ENCODE measurements around the gene ELL.

ELL gene

DNA sequence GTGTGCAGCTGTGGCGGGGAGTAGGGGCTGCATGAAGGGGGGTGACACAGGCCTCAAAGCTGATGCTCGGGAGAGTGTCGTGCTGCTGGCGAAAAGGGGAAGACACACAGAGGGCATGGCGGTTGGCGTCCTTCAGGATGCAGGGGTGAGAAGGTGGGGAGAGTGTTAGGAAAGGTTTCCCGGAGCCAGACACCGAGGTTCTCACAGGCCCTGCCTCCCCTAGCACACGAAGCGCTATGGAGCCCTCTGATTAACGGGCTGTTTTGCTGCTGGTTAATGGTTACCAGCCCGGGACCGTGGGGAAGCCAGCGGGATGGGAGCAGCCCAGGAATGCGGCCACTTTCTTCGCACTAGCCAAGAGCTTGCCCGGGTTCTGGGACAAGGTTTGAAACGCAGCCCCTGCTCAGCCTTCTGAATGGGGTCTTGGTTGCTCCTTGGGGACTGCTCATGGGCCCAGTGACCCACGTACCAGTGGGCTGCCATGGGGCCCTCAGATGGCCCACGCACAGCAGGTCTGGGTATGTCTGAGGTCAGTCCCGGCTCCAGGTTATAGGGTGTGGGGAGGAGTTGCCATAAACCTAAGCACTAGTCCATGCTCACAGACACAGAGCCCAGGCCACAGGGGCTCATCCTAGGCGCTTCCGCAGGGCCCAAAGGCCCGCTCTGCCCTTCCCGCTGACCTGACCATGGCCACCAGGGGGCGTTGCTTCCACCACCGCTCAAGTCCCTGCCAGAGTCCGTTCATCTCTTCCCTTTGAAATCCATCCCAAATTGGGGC is 52.6 kb downstream of the ELL start:
- DNase-seq (ENCODE audit: low spot score) = peak; percentile 72

DNA sequence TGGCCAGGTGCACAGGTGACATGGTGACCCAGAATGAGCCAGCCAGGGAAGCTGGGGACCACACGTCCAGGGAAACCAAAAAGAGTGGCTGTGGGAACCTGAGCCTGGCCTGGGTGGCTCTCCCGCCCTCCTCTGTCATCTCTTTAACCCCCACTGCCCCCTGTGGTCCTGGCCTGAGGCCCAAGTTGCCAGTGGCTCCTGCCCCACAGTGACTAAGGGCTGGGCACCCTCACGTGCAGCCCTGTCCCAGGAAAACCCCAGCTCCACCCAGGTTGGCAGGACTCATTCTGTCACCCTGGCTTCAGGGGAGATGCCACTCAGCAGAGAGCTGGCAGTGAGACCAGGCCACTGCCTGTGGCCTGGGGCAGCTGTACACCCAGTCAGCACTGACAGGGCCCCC is 53.4 kb downstream of the ELL start:
- no peak for DNase-seq (ENCODE audit: low spot score)

DNA sequence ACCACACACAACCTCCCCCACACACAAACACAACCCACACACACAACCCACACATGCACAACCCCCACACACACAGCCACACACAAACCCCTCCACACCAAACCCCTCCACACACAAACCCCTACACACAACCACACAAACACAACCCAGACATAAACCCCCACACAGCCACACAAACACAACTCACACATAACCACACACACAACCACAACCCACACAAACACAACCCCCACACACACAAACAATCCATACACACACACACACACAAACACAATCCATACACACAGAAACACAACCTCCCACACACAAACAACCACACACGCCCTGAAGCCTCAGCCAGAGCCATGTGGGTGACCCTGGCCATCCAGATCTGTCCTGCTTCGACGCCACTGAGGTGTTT is 53.9 kb downstream of the ELL start:
- no peak for DNase-seq (ENCODE audit: low spot score)

DNA sequence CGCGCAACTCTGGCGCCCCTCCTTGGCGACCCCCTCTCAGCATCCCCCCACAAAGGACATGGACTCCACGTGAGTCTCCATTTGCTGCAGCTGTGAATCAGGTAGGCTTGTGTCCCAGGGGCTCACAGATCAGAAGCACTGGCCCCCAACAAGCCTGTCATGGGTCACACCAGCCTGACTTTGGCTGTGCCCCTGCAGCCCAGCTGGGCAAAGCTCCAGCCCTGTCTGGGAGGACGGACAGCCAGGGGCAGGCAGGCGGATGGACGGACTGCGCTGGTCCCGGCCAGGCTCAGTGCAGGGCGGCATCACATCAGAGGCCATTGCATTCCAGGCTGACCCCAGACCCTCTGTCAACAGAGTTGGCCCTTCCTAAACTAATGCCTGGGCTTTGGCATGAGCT is 55.5 kb downstream of the ELL start:
- no peak for DNase-seq (ENCODE audit: low spot score)

DNA sequence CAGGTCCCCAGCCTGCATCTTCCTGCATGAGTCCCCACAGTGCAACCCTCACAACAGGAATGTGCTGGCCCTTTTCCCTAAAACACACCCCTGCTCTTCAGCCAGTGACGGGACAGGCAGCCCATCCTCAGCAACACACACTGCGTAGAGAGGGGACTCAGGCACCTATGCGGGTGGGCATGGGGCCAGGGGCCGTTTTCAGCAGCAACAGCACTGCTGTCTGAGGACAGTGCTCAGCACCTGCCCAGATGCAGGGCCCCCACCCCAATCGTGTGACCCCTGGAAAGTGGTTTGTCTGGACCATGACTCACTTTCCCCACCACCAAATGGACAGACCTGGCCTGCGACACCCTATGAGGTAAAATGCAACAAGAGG is 55.9 kb downstream of the ELL start:
- no peak for DNase-seq (ENCODE audit: low spot score)

DNA sequence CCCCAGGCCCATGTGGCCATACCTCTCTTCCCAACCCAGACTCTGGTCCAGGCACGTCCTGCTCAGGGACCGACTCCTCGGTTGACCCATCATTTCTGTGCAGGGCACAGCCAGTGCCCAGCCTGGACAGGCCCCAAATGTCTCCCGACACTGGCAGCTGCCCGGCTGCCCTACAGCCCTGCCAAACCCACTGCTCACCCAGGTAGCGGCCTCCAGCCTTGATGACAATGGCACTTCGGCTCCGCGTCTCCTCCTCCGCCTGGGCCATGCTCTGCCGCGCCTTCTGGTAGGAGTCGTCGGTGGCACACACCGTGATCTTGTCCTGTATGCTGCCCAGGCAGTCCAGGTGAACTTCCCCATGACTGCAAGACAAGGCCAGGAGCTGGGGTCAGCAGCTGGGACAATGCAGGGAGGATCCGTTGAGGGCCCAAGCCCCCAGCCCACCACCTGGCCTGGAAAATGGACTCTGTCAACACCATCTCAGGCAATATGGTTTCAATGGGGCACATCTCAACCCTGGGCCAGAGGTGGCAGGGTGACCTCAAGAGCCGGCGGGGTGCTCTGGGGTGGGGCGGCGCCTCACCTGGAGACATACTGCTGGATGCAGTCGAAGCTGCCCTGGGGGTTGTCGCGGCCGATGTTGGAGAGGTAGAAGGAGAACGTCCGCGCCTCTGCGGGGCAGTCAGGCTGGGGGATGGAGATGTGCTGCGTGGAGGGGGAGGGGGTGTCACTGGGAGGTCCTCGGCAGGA is 56.5 kb downstream of the ELL start:
- DNase-seq (ENCODE audit: low spot score) = no peak

DNA sequence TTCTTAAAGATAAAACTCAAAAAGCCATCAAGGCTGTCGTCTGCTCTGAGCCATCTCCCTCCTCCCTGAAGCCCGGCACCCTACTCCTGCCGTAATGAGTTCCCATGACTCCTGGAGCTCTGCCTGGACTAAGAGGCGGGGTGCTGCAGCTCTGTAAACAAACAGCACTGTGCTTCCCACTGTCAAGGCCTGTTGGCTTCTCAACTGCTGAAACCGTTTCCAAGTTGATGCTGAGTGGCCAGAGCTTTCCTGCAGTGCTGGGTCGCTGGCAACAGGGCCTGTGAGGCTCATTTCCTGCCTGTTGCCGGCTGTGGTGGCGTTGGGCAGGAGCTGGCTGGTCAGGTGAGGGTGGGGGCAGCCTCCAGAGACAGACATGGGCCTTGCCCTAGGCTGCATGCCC is 57.2 kb downstream of the ELL start:
- peak; percentile 79 for DNase-seq (ENCODE audit: low spot score)

DNA sequence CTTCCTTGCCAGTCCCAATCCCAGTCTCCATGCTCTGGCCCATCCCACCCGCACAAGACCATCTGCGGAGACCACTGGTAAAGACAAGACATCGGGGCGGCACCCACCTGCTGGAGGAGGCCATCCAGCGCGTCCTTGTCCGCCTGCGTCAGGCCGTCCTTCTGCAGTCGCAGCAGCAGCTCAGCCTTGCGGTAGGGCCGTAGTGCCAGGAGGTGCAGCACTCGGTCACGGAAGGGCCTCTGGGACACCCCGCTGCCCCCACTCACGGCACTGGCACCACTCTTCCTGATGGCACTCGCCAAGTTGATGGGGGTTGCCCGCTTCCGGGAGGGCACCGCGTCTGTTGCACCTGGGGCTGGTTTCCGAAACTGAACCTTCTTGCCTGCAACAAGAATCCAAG is 60.4 kb downstream of the ELL start:
- DNase-seq (ENCODE audit: low spot score) = no peak

DNA sequence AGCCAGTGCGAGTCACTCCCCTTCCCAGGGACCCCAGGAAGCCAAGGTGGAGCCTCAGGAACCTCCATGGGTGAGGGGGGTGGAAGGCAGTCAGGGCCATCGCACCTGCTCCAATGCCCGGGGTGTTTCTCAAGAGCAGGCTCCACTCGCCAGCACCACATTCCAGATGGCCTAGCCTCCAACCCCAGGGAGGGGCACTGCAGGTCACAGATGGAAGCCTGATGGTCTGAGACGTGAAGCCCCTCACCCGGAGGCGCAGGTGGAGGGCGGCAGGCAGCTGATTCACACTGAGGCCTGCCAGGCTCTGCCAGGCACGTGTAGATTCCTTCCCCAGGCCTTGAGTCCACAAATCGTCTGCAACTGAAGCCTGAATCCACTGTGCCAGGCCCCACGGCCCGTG is 61.0 kb downstream of the ELL start:
- no peak for DNase-seq (ENCODE audit: low spot score)

DNA sequence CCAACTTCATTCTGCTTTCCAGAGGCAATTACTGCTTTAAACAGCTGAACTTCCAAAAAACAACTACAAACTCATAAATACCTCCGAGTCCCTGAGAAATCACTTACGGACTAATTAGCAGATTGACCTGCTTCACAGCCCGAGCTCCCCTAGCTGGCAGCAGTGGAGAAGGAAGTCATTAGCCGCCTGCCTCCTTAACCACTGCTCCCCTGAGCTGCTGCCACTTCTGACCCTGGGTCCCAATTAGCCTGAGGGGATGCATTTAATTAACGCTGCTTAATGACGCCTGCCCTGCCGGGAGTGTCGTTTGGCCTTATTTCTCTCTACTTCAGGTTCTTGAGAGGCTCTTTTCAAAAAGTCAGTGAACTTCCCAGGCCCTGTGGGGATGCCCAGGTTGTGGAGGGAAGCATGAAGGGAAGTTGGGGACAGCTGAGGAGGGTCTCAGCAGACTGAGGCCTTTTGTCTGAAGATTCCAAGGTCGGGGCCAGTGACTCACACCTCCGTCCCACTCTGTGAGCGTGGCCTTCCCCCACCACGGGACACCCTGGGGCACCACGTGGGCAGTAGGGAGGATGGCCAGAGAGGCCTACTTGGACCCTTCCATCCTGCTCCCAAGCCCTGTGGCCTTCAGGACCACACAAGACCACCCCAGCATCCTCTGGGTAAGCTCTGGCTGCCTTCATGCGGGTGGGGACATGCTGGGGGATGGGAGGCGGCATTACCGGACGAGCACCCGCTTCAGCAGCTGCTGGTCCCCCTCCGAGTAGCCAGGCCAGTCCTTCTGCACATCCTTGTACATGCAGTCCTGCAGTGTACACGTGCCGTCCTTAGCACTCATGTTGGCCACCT is 64.2 kb downstream of the ELL start:
- DNase-seq (ENCODE audit: low spot score) = no peak

DNA sequence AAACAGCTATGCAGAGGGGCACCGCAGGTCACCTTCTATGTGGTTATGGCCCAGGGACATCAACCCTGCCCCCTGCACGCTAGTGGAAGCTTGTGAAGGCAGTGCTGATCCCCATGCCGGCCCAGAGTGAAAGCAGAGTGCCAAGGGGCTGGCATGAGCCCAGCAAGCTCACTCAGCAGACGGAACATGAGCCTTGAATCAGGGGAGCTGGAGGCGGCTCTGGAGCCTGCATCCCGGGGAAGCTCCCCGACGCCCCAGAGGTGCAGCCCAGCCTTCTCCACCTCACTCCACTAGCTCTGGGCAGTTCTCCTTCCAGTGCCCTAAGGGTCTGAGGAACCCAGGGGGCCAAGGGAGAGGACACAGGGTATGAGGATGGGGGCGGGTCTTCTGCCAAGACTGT is 64.9 kb downstream of the ELL start:
- DNase-seq (ENCODE audit: low spot score) = no peak

DNA sequence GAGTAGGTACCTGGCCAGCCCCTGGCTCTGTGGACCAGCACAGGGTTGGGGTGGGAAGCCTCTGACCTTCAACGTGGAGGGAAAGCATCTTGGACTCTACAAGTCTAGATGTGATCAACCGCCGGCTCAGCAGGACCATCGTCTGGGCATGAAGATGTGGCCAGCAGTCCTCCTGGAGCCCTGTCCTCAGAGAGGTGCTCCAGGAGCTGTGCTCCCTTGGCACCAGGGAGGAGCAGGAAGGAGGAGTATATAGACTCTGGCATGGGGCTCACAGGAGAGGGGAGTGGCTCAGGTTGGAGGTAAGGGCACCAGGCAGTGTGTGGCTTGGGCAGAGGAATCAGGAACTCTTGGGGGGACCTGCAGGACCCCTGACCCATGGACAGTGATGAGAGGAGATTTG is 65.6 kb downstream of the ELL start:
- DNase-seq (ENCODE audit: low spot score) = no peak

DNA sequence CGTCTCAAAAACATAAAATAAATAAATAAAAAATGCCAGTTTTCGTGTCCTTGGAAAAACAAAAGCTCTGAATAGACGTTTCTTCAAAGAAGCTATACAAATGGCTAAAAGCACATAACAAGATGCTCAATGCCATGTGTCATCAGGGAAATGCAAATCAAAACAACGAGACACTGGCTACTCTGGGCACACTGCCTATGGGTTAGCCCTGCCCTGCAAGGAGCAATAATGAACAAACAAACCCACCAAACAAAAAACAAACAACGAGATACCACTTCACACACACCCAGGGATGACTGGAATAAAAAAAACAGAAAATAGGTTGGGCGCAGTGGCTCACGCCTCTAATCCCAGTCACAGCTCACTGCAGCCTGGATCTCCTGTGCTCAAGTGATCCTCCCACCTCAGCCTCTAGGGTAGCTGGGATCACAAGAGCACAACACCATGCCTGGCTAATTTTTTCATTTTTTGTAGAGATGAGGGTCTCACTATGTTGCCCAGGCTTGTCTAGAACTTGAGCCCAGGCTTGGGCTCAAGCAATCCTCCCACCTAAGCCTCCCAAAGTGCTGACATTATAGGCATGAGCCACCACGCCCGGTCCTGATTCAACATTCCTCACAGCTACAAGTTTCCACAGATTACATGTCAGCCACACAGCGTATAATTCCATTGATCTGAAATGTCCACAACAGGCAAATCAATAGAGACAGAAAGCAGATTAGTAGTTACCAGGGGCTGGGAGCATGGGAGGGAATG is 68.4 kb downstream of the ELL start:
- DNase-seq (ENCODE audit: low spot score) = no peak

DNA sequence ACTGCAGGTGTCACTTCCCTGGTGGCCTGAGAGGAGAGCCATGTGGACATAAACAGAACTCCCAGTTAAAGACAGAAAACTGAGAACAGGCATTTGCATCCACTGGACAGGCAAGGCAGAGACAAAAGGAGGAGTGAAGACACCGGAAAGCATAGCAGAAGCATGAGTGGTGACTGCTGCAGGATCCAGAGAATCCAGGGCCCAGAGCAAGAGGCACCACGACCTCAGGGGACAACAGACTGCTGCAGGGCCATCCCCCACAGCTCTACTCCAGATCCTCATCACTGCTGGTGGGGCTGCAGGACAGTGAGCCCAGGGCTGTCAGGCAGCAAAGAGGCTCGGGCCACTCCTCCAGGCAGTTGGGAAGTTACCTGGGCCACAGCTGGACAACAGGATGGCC is 69.5 kb downstream of the ELL start:
- no peak for DNase-seq (ENCODE audit: low spot score)

DNA sequence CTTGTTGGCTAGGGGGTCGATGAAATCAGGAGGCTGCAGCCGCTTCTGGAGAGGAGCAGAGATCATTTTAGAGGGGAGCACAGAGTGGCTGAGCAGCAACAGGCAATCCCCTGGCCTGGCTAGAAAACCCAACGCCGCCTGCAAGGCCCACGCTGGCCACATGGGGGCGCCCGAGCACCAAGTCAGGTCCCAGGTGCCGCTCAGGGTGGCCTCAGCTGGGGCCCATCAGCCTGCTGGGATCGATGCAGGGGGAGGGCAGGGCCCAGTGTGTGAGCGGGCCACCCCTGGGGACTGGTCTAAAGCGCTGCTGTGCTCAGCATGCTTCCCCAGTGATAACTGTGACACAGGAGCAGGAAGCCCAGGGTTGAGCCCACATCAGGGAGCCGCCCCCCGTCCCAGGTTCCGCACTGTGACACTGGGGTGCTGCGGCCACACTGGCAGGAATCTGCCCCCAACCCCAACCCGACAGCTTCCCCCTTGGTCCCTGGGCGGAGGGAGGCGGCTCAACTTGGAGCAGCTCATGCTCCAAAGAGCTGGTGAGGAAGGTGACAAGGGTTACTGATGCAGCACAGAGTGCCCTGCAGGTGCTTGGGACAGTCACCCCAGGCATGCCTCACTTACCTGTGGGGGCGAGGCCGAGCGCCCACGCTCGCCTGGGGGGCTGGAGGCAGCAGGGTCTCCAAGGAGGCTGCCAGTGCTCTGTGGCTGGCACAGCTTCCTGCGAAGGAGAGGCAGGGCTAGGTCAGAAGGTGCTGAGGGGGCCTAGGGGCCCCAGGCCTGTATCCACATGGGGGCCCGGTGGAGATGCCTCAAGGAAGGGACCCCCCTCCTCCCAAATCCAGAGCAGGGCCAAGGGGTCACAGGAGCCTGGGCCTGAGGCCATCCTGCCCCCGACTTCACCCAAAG is 70.7 kb downstream of the ELL start:
- peak; percentile 78 for DNase-seq (ENCODE audit: low spot score)

DNA sequence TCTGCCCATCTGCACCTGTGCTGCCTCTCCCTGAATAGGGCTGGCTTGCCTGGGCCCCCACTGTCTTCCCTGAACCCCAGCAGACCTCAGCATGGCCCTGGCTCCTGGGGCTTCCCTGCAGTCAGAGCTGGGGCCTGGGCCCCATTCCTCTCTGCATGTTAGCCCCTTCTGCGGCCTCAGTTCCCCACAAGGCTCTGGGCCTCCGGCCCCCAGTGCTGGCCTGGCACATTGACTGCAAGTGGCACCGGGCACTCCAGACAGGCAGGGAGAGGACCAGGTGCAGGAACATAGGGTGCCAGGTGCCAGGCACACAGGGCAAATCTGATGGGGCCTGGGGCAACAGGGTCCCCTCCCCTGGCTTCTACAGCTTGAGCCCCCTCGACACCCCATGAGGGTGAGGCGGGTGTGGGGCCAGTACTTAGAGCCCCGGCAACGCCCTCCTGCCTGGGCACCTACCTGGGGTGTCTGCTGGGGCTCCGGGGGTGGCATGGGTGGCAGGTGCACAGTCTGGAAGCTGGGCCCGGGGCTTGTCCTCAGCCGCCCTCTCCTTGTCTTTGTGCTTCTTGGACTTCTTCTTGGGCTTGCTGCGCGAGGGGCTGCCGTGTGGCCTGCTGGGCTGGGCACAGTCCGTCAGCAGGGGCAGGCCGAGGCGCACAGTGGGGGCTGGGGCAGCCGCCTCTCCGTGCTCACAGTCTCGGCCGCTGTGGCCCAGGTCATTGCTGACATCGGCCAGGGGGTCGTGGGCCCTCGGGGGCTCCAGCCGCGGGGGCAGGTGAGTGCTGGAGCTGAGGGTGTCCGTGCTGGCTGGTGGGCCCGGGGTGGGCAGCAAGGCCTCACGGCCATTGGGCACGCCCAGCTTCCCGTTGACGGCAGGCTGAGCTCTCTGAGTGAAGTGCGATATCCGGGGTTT is 71.6 kb downstream of the ELL start:
- DNase-seq (ENCODE audit: low spot score) = no peak

DNA sequence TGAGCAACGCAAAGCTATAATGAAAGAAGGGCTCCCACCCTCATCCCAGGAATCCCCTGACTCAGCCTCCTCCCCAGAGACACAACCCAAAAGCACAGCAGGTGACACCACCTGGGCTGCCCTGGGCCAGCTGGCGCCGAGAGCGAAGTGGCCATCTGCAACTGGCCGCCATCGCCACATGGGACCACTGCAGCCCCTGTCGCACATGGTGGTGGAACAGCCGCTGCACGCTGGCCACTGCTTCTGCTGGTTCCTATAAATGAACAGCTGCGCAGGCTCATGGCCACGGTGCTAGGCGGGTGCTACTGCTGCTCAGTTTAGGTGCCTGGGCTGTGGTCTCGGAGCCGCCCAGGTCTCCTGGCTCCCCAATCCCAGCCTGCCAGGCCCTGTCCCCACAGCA is 72.3 kb downstream of the ELL start:
- no peak for DNase-seq (ENCODE audit: low spot score)

DNA sequence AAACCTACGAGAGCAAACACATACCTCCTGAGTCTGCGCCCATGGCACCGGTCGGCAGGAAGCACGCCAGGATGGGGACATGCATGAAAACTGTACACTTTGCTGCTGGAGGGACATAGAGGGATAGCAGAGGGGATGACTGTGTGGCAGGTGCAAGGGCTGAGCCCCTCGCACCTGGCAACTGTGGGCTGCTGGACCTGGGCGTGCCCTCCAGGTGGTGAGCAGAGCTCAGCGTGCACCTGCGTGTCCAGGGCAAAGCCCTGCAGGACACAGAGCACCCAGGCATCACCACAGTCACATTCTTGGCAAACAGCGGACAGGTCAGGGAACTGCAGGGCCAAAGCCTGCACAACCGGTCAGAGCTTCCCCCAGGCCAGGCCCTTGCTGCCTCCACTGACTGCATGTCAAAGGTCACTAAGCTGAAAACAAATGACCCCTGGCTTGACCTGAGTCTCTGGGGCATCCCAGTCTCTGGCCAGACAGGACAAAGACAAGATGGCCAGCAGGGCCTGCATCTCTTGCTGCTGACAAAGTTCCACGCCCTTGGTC is 75.0 kb downstream of the ELL start:
- no peak for DNase-seq (ENCODE audit: low spot score)

DNA sequence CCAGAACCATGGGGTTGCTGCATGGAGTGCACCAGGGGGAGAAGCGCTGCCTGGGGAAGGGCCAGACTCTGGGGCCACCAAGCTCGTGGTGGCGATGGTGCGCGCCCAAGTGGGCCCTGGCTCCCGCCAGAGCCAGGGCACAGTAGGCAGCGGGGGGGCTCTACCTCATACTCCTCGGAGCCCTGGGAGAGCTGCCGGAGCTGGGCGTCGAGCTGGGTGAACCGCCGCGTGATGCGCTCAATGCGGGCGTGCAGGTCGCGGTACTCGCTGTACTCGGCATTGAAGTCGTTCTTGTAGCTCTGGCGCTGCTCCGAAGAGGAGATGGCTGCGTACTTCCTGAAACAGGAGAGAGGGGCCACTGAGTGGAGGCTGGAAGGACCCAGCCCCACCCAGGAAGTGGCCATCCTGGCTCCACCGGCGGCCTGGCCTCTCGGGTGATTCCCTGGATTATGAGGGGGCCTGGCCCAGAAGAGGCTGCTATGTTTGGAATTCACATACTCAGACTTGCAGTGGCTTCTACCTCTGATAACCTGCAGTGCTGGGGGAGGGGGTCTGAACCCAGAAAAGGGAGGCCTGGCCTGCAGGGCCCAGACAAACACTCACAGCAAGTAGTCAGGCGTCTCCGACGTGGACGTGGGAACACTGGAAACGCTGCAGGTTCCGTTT is 75.6 kb downstream of the ELL start:
- DNase-seq (ENCODE audit: low spot score) = no peak

Measured in AG08395 (cell line).